ENCODE measurements around the gene INKA1. TPM values are rescaled to one million over a fixed set of nuclear protein-coding genes. Genes with fewer than 3 reads are reported as not detected.

Gene INKA1
- not detected for total RNA-seq

GRCh38 chr3:49802719-49803464, at the start of gene INKA1:
Gene INKA1, plus strand, starts transcription at chr3:49803261. Its CDS starts 132 bp downstream, at chr3:49803393.
- Histone ChIP-seq H3K27me3 (no peaks in the 10 kb centered on the region), H3K9me3 (no peaks in the 10 kb centered on the region), H3K4me3 (peak within 1 kb of the TSS; percentile 84 to 86), H3K4me1 (peaks cover 22 to 40% of the 10 kb centered on the region in 2 donors), H3K27ac (peak within 1 kb of the TSS; percentile 98), H3K36me3 (no peaks in the 10 kb centered on the region)
- DNase-seq (ENCODE audit: low spot score in 2 of 2) = peak; percentile 49 to 93
- intact Hi-C loops (cut with DNase I) = loop anchor here (1.0 to 5.0 kb wide), 5 partner anchors 17 to 284 kb away; partner anchors contain the start of genes IP6K1, RBM5 and TRAIP
- TF ChIP-seq, protein P1, sequence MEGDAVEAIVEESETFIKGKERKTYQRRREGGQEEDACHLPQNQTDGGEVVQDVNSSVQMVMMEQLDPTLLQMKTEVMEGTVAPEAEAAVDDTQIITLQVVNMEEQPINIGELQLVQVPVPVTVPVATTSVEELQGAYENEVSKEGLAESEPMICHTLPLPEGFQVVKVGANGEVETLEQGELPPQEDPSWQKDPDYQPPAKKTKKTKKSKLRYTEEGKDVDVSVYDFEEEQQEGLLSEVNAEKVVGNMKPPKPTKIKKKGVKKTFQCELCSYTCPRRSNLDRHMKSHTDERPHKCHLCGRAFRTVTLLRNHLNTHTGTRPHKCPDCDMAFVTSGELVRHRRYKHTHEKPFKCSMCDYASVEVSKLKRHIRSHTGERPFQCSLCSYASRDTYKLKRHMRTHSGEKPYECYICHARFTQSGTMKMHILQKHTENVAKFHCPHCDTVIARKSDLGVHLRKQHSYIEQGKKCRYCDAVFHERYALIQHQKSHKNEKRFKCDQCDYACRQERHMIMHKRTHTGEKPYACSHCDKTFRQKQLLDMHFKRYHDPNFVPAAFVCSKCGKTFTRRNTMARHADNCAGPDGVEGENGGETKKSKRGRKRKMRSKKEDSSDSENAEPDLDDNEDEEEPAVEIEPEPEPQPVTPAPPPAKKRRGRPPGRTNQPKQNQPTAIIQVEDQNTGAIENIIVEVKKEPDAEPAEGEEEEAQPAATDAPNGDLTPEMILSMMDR (IDR thresholded peaks at IDR 0.05) = peak; percentile 88 to 96 (median 89)

DNA sequence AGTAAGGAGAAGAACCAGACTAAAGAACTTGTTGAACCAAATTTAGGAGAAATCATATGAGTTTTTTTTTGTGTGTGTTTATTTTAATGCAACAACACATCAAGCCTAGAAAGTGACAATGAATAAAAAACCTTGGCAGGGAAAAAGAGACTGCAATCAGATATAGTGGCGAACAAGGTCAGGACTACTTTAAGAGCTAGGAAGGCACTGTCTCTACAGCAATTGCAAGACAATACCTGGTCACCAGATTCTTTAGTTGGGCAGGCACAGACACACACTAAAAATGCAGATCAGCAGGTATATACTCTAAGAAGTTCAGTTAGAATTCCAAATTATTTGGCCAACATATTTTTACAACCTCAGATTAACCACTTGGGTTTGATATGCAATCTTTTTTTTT, 48.5 kb upstream of the INKA1 start:
- Histone ChIP-seq H3K27me3 (no peaks in the 10 kb centered on the region), H3K4me3 (no peak overlapping the region), H3K4me1 (peaks cover 0 to 2% of the 10 kb centered on the region in 2 donors), H3K9me3 (no peaks in the 10 kb centered on the region), H3K27ac (no peak overlapping the region), H3K36me3 (no peaks in the 10 kb centered on the region)
- TF ChIP-seq, protein P1 (IDR thresholded peaks at IDR 0.05) = no peak
- intact Hi-C loops (cut with DNase I) = no loop called here
- no peak for DNase-seq (ENCODE audit: low spot score in 2 of 2)

DNA sequence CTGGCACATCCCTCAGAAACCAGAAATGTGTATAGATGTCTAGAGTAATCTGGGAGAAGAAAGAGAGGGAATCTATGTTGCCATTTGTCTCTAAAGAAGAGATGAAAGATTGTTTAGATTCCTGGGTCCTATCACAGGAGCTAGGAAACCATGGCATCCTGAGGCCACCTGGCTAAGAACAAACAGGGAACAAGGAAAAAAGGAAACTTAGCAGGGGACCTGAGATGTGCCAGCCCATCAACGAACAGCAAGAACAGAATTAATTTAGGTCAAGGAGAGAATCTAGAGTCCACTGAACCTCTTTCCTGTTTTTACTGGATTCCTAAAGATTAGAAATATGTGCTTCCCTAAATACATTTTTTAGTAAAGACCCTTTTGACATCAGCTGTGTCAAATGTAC, 47.0 kb upstream of the INKA1 start:
- intact Hi-C loops (cut with DNase I) = no loop called here
- TF ChIP-seq, protein P1 (IDR thresholded peaks at IDR 0.05) = no peak
- DNase-seq (ENCODE audit: low spot score in 2 of 2) = no peak
- Histone ChIP-seq H3K27me3 (no peaks in the 10 kb centered on the region), H3K4me3 (no peak overlapping the region), H3K36me3 (no peaks in the 10 kb centered on the region), H3K27ac (no peak overlapping the region), H3K4me1 (peaks cover 0 to 5% of the 10 kb centered on the region in 2 donors), H3K9me3 (no peaks in the 10 kb centered on the region)

- H3K4me1 ChIP-seq = peaks cover 0 to 5% of the 10 kb centered on the region in 2 donors
- no peaks in the 10 kb centered on the region for H3K27me3 ChIP-seq
- H3K27ac ChIP-seq = no peak overlapping the region
- TF ChIP-seq, protein P1 (IDR thresholded peaks at IDR 0.05) = no peak
- intact Hi-C loops (cut with DNase I) = no loop called here
- no peaks in the 10 kb centered on the region for H3K9me3 ChIP-seq
- H3K36me3 ChIP-seq = no peaks in the 10 kb centered on the region
- no peak overlapping the region for H3K4me3 ChIP-seq
- DNase-seq (ENCODE audit: low spot score in 2 of 2) = no peak
These were observed 45.9 kb upstream of the INKA1 start for GRCh38 chr3:49757197-49757596.

GRCh38 chr3:49759226-49759625, 43.8 kb upstream of the INKA1 start:
- Histone ChIP-seq H3K4me1 (peaks cover 0 to 3% of the 10 kb centered on the region in 2 donors), H3K27me3 (no peaks in the 10 kb centered on the region), H3K27ac (no peak overlapping the region), H3K36me3 (no peaks in the 10 kb centered on the region), H3K4me3 (no peak overlapping the region), H3K9me3 (no peaks in the 10 kb centered on the region)
- TF ChIP-seq, protein P1 (IDR thresholded peaks at IDR 0.05) = no peak
- intact Hi-C loops (cut with DNase I) = no loop called here
- DNase-seq (ENCODE audit: low spot score in 2 of 2) = no peak

Data from ascending aorta (tissue), 2 donors.